ENCODE results near the gene TMEM132E.
A peak's percentile ranks its signal among the peaks of the same experiment; 100 is the strongest.

Gene TMEM132E

DNA sequence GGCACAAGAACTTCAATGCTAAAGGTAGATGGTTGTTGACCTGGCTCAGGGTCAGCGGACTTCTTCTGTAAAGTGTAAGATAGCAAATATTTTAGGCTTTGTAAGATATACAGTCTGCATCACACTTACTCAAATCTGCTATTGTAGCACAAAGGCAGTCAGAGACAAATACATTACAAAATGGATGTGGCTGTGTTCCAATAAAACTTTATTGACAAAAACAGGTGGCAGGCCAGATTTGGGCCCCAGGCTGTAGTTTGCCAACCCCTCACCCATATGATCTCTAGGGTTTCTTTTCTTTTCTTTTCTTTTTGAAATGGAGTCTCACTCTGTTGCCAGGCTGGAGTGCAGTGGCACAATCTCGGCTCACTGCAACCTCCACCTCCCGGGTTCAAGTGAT is 39.5 kb upstream of the TMEM132E start:
- ChIA-PET CTCF (interaction anchor here (0.5 kb wide), 1 partner anchor 135 kb away, joined by 3 read pairs; no protein-coding TSS in a partner anchor), POLR2A (ENCODE audit: low non-redundant PET) (no interaction called here)
- TF ChIP-seq, protein P1, sequence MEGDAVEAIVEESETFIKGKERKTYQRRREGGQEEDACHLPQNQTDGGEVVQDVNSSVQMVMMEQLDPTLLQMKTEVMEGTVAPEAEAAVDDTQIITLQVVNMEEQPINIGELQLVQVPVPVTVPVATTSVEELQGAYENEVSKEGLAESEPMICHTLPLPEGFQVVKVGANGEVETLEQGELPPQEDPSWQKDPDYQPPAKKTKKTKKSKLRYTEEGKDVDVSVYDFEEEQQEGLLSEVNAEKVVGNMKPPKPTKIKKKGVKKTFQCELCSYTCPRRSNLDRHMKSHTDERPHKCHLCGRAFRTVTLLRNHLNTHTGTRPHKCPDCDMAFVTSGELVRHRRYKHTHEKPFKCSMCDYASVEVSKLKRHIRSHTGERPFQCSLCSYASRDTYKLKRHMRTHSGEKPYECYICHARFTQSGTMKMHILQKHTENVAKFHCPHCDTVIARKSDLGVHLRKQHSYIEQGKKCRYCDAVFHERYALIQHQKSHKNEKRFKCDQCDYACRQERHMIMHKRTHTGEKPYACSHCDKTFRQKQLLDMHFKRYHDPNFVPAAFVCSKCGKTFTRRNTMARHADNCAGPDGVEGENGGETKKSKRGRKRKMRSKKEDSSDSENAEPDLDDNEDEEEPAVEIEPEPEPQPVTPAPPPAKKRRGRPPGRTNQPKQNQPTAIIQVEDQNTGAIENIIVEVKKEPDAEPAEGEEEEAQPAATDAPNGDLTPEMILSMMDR (conservative IDR thresholded peaks at IDR 0.05; ENCODE audit: low read depth), result no peak
- no peak overlapping the region for H3K27ac ChIP-seq
- DNase-seq (ENCODE audit: low spot score), result no peak

DNA sequence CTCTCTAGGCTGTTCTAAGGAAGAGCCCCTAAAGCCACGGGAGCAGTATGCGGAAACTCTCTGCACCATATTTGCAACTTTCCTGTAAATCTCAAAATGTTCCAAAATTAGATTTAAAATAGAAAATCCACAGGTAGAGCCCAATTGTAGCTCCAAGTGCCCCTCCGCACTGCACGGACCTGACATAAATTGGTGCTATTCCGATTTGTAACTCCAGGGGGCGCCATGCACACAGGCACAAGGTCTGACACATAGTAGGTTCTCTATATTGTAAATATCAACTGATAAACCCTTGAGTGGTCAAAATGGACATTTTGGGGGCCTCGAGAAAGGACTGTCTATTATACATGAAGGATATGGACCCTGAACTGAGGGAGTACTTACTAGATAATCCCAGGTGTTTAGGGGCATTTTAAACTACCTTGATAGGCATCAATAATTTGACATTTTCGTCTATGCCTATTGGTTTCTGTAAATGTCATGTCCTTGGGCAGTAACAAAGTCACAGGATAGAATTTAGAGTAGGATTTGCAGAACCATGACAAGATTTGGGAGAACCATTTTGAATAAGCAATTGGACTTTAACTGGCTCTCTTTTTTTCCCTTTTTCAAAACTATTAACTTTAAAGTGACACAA is 36.6 kb upstream of the TMEM132E start:
- POLR2A ChIA-PET (ENCODE audit: low non-redundant PET), result interaction anchor here (0.7 kb wide), 1 partner anchor 94 kb away, joined by 3 read pairs; no protein-coding TSS in a partner anchor
- DNase-seq (ENCODE audit: low spot score), result peak; percentile 14
- H3K27ac ChIP-seq, result no peak overlapping the region
- CTCF ChIA-PET, result interaction anchor here (0.5 to 1.0 kb wide), 17 partner anchors 10 to 1849 kb away, joined by 3 to 14 read pairs (median 4); partner anchors contain the start of gene RAD51D
- TF ChIP-seq, protein P1 (conservative IDR thresholded peaks at IDR 0.05; ENCODE audit: low read depth), result peak; percentile 84

DNA sequence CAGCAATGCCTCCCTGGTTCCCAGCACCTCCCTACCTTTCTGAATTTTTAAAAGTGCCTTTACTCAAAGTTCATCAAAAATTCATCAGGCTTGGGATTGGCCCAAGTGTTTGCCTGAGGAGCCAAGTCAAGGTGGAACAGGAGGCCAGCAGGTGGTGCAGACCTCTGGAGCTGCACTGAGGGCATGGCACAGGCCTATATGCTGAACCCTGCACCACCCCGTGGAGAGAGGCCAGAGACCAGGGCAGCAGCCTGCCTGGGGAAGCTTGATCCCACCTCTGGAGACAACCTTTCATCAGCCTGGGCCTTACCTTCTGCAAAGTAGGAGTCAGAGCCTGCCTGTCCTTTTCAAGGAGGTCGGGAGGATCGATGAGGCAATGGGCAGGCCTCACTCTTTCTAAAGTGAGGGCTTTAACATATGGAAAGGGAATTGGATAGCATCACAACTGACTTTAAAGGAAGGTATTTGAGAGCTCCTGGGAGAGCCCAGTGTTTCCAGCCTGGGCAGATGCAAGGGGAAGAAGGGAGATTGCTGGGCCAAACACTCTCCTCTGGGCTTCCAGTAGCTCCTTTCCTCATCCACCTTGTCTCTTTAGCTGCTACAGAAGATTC is 31.8 kb upstream of the TMEM132E start:
- ChIA-PET POLR2A (ENCODE audit: low non-redundant PET) (no interaction called here), CTCF (interaction anchor here (0.7 kb wide), 2 partner anchors 440 to 1003 kb away, joined by 4 to 5 read pairs; no protein-coding TSS in a partner anchor)
- TF ChIP-seq, protein P1 (conservative IDR thresholded peaks at IDR 0.05; ENCODE audit: low read depth), result no peak
- H3K27ac ChIP-seq, result no peak overlapping the region
- DNase-seq (ENCODE audit: low spot score), result no peak

DNA sequence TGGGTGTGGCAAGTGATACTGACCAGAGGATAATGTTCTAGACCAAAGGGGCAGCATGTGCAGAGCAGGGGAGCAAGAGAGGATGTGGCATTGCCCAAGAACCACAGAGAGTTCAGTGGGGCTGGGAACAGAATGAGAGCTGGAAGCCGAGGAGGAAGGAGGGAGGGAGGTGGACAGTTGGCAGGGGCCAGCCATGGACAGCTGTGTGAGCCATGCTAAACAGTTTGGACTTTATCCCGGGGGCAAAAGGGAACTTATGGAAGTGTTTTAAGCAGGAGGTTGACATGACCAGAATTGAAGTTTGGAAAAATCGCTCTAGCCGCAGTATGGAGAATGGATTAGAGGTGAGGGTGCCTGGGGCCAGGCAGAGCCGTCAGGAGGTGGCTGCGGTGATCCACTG is 29.4 kb upstream of the TMEM132E start:
- POLR2A ChIA-PET (ENCODE audit: low non-redundant PET), result no interaction called here
- H3K27ac ChIP-seq, result no peak overlapping the region
- DNase-seq (ENCODE audit: low spot score), result no peak
- CTCF ChIA-PET, result no interaction called here
- TF ChIP-seq, protein P1 (conservative IDR thresholded peaks at IDR 0.05; ENCODE audit: low read depth), result no peak

DNA sequence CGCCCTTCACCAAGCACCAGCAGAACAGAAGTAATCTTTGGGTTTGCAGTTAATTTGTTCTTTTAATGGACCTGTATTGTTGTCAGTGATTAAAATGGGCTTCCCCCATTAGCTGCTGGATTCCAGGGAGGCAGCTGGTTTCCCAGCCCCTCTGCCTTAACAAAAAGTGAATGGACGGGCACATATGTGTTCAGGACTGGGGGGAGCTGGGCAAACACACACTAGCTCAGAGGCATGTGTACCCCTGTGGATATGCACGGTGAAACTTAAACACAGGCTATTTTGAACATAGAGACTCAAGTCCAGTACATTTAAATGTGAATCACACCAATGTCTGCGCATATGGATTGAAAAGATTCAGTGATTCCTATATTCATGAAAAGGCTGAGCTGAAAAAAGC is 25.5 kb upstream of the TMEM132E start:
- ChIA-PET POLR2A (ENCODE audit: low non-redundant PET) (no interaction called here), CTCF (interaction anchor here (1.0 kb wide), 1 partner anchor 11 kb away, joined by 3 read pairs; no protein-coding TSS in a partner anchor)
- no peak for DNase-seq (ENCODE audit: low spot score)
- H3K27ac ChIP-seq, result no peak overlapping the region
- TF ChIP-seq, protein P1 (conservative IDR thresholded peaks at IDR 0.05; ENCODE audit: low read depth), result no peak

DNA sequence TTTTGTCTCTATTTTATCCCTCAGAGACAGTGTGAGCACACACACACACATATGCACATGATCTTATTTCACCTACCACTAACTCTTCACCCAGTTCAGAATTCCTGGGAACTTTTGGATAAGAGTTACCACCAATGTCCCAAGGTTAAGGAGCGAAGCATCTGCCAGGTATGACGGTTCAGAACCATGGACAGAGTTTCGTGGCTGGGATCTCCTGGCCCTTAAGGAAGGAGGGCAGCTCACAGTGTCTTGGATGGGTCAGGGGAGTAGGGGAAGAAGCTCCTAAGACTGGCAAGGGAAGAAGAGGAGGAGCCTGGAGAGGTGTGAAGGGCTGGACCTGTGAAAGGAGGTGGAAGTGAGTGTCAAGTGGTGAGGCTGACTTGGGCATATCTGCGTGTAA is 23.0 kb upstream of the TMEM132E start:
- no peak overlapping the region for H3K27ac ChIP-seq
- no peak for DNase-seq (ENCODE audit: low spot score)
- TF ChIP-seq, protein P1 (conservative IDR thresholded peaks at IDR 0.05; ENCODE audit: low read depth), result no peak
- ChIA-PET CTCF (no interaction called here), POLR2A (ENCODE audit: low non-redundant PET) (no interaction called here)

All from RWPE1 (cell line).